Measurements from ENCODE around the gene BCKDHB. TPM values are rescaled to one million over a fixed set of nuclear protein-coding genes. Genes with fewer than 3 reads are reported as not detected.
"Not testable (repeated sequence)": the region's sequence is repeated elsewhere in the genome, so short reads cannot be mapped to it uniquely, and the experiment has no call there.

The BCKDHB gene
- total RNA-seq, 2 donors from 2014 or later, result 10.3 to 13.2 TPM

DNA sequence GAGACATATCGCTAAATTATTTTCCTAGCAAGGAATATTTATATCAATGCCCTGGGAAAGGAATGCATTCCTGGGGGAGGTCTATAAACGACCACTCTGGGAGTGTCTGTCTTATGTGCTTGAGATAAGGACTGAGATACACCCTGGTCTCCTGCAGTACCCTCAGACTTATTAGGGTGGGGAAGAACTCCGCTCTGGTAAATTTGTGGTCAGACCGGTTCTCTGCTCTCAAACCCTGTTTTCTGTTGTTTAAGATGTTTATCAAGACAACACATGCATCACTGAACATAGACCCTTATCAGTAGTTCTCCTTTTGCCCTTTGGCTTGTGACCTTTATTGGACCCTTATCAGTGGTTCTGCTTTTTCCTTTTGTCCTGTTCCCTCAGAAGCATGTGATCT lies 188.1 kb downstream of the BCKDHB start:
- not testable (repeated sequence) for H3K9me3 ChIP-seq (ENCODE audit: control insufficient read depth, low read length, poor library complexity, severe bottlenecking); H3K36me3 Mint-ChIP-seq (ENCODE audit: low read depth); DNase-seq; ATAC-seq; H3K4me1 Mint-ChIP-seq; H3K27ac Mint-ChIP-seq; H3K4me3 Mint-ChIP-seq; H3K27me3 Mint-ChIP-seq

DNA sequence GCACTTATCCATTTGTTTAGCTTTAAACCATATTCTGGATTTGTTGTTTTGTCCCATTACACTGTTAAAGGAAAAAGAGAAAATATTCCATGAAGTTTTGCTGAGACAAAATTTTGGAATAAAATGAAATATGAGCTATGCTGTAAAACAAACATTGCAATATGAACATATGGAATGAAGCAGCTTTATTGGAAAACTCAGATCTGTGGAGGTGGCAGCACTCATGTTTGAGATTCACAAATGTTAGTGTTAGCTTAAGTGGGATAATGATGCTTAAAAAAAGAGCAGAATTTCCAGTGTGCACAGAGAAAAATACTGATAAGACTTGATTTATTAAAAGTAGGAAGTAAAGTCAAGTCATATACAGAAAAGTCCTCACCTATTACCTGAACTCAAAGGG lies 196.2 kb downstream of the BCKDHB start:
- no peaks in the 10 kb centered on the region for H3K9me3 ChIP-seq (ENCODE audit: control insufficient read depth, low read length, poor library complexity, severe bottlenecking)
- H3K27me3 Mint-ChIP-seq, result no peaks in the 10 kb centered on the region
- no peaks in the 10 kb centered on the region for H3K4me1 Mint-ChIP-seq
- DNase-seq (no peak), ATAC-seq (no peak)
- H3K27ac Mint-ChIP-seq, result no peak overlapping the region
- H3K4me3 Mint-ChIP-seq, result no peak overlapping the region
- H3K36me3 Mint-ChIP-seq (ENCODE audit: low read depth), result no peaks in the 10 kb centered on the region

DNA sequence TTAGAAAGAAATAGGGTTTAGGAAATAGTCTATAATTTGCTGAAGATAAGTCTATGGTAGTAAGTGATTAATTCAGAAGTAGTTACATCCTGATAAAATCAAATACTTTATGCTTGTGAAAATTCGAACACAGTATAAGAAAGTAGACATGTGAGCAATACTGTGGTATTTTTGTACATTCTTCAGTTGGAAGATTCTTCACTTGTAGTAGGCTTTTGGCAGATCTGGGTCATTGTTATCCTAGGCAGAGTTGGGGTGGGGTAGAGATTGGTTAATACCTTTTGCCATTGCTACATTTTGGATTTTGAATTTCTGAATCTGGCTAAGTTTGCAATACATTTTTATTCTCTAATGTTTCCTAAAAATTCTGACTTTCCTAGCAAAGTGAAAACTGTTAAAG lies 197.5 kb downstream of the BCKDHB start:
- no peaks in the 10 kb centered on the region for H3K4me1 Mint-ChIP-seq
- no peaks in the 10 kb centered on the region for H3K27me3 Mint-ChIP-seq
- no peak for ATAC-seq
- DNase-seq, result no peak
- no peak overlapping the region for H3K27ac Mint-ChIP-seq
- H3K36me3 Mint-ChIP-seq (ENCODE audit: low read depth), result no peaks in the 10 kb centered on the region
- H3K9me3 ChIP-seq (ENCODE audit: control insufficient read depth, low read length, poor library complexity, severe bottlenecking), result no peaks in the 10 kb centered on the region
- no peak overlapping the region for H3K4me3 Mint-ChIP-seq

DNA sequence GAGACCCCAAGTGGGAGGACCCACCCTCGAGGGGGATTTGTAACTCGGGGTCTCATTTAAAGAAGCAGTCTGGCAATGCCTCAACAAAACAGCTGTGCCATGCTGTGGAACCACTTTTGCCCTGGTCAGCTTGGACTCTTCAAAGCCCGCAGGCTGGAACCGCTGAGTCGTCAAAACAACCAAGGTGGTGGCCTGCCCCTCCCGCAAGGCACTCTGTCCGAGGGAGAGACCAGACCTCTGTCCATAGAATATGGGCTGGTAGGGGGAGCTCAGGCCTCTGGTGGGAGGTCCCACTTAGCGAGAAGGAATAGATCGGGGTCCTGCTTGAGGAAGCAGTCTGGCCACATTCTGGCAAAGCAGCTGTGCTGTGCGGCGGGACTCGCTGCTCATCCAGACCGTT lies 208.1 kb downstream of the BCKDHB start:
- peaks cover 2% of the 10 kb centered on the region for H3K36me3 Mint-ChIP-seq (ENCODE audit: low read depth)
- no peaks in the 10 kb centered on the region for H3K4me1 Mint-ChIP-seq
- no peak overlapping the region for H3K27ac Mint-ChIP-seq
- H3K4me3 Mint-ChIP-seq, result no peak overlapping the region
- H3K9me3 ChIP-seq (ENCODE audit: control insufficient read depth, low read length, poor library complexity, severe bottlenecking), result no peaks in the 10 kb centered on the region
- DNase-seq (no peak), ATAC-seq (no peak)
- H3K27me3 Mint-ChIP-seq, result no peaks in the 10 kb centered on the region

DNA sequence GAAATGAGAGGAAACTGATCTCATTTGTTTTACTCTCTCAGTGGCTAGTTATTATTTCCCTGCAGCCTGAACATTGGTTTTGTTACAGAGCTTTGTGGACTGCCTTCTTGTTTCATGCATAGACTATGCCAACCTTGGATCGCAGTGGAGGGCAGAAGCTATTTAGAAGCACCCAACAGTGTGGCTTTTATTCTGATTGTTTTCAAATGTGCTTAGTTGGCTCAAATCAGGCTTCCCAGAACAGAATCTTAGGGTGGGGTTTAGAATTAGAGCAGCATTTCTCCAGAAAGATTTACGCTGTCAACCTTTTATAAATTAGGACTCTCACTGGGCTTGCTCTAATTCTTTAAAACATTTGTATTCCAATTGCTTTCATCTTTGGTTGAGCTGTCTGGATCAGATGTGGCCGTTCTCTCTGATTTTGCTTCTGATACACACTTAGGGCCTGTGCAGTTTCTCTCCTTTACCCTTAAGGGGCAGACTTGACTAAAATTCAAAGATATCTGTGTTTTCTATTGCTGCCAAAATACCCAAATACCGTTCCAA lies 210.3 kb downstream of the BCKDHB start:
- Mint-ChIP-seq H3K36me3 (ENCODE audit: low read depth) (no peaks in the 10 kb centered on the region), H3K4me3 (no peak overlapping the region), H3K4me1 (no peaks in the 10 kb centered on the region), H3K27me3 (no peaks in the 10 kb centered on the region), H3K27ac (no peak overlapping the region)
- no peak for DNase-seq
- ATAC-seq, result no peak
- no peaks in the 10 kb centered on the region for H3K9me3 ChIP-seq (ENCODE audit: control insufficient read depth, low read length, poor library complexity, severe bottlenecking)

DNA sequence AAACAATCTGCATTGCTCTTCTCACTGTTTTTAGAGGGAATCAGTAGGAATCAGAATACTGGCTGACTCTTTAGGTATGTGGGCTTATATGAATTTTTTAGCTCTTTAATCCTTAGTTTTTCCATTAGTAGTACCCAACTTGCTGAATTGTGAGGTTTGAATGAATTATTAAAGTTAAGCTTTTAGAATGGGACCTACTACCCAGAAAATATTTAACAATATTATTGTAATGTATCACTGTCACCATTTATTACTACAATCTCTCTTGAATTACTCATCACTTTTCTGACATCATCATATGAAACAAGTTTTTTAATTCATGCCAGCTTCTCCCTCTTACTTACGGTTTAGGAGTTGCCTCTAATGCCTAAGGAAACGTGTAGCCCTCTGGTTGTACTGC lies 212.7 kb downstream of the BCKDHB start:
- H3K9me3 ChIP-seq (ENCODE audit: control insufficient read depth, low read length, poor library complexity, severe bottlenecking), result no peaks in the 10 kb centered on the region
- no peak overlapping the region for H3K4me3 Mint-ChIP-seq
- DNase-seq (no peak), ATAC-seq (no peak)
- H3K27me3 Mint-ChIP-seq, result no peaks in the 10 kb centered on the region
- H3K27ac Mint-ChIP-seq, result no peak overlapping the region
- peaks cover 3% of the 10 kb centered on the region for H3K36me3 Mint-ChIP-seq (ENCODE audit: low read depth)
- H3K4me1 Mint-ChIP-seq, result no peaks in the 10 kb centered on the region

DNA sequence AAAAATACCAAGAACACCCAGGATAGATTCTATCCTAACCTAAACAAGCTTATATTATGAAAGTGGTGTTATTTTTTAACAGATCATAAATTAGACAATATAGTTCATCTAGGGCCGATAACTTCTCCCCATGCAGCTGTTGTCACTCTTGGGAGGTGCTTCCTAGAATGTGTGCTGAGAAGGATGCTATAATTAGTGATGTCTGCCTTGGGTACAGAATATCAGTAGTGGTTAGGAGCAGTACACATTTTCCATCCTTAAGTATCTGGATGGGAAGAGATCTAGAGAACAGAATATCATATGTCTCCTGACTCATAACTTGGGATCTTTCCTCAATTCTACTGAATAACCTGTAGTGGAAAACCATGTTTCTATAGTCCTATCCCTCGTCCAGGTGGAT lies 214.5 kb downstream of the BCKDHB start:
- DNase-seq, result no peak
- no peak overlapping the region for H3K27ac Mint-ChIP-seq
- H3K27me3 Mint-ChIP-seq, result no peaks in the 10 kb centered on the region
- H3K9me3 ChIP-seq (ENCODE audit: control insufficient read depth, low read length, poor library complexity, severe bottlenecking), result no peaks in the 10 kb centered on the region
- H3K36me3 Mint-ChIP-seq (ENCODE audit: low read depth), result peaks cover 3% of the 10 kb centered on the region
- no peak overlapping the region for H3K4me3 Mint-ChIP-seq
- H3K4me1 Mint-ChIP-seq, result no peaks in the 10 kb centered on the region
- ATAC-seq, result no peak

DNA sequence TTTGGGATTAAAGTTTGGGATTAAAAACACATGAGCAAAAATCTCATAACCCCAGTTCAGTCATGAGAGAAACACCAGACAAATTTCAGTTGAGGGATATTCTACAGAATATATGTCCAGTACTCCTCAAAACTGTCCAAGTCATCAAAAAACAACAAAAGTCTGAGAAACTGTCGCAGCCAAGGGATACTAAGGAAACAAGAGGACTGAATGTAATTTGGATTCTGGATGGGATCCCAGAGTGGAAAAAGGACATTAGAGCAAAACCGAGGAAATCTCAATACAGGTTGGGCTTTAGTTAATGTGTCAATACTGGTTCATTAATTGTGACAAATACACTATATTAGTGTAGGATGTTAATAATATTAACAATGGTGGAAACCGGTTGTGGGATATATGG lies 219.3 kb downstream of the BCKDHB start:
- Mint-ChIP-seq H3K4me1 (peaks cover 7% of the 10 kb centered on the region), H3K4me3 (no peak overlapping the region), H3K27ac (no peak overlapping the region), H3K36me3 (ENCODE audit: low read depth) (peaks cover 6% of the 10 kb centered on the region), H3K27me3 (no peaks in the 10 kb centered on the region)
- ATAC-seq (no peak), DNase-seq (no peak)
- no peaks in the 10 kb centered on the region for H3K9me3 ChIP-seq (ENCODE audit: control insufficient read depth, low read length, poor library complexity, severe bottlenecking)

DNA sequence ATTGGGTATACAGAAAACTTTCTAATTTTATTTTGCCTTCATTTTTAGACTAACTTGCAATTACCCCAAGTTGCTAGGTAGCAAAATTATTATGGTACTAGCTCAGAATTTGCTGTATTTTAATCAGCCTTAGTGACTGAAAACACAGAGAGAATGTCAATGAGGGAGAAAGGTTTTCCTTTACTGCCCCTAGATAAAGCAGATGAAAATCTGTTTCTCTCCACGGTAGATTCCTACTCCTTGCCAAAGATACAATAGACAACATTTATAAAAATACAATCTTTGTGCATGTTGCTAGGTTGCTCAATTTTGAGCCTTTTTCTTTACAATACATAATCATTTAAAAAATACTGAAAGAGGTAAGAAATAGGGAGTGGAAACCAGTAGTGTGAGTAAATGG lies 222.2 kb downstream of the BCKDHB start:
- peaks cover 7% of the 10 kb centered on the region for H3K4me1 Mint-ChIP-seq
- H3K36me3 Mint-ChIP-seq (ENCODE audit: low read depth), result peaks cover 3% of the 10 kb centered on the region
- no peaks in the 10 kb centered on the region for H3K27me3 Mint-ChIP-seq
- H3K27ac Mint-ChIP-seq, result no peak overlapping the region
- ATAC-seq, result no peak
- no peak overlapping the region for H3K4me3 Mint-ChIP-seq
- DNase-seq, result no peak
- no peaks in the 10 kb centered on the region for H3K9me3 ChIP-seq (ENCODE audit: control insufficient read depth, low read length, poor library complexity, severe bottlenecking)

DNA sequence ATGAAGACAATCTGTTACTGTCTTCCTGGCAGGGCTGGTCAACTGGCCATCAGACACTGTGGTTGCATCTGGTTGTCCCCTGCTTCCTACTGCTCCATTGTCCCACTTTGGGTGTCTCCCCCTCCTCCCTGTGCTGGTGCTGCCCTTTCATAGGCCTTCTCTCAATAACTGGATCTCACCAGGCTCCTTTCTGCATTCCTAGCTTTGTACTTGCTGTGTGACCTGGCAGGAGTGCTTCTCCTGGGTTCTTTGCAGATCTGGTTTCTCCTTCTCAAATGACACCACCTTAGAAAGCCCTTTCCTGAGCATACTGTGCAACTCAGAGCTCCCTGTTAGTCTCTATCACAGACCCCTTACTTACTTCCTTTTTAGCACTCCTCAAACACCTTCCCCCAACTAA lies 223.0 kb downstream of the BCKDHB start:
- ATAC-seq (no peak), DNase-seq (no peak)
- Mint-ChIP-seq H3K4me3 (no peak overlapping the region), H3K4me1 (peaks cover 7% of the 10 kb centered on the region), H3K27me3 (no peaks in the 10 kb centered on the region), H3K27ac (no peak overlapping the region), H3K36me3 (ENCODE audit: low read depth) (peaks cover 3% of the 10 kb centered on the region)
- no peaks in the 10 kb centered on the region for H3K9me3 ChIP-seq (ENCODE audit: control insufficient read depth, low read length, poor library complexity, severe bottlenecking)

DNA sequence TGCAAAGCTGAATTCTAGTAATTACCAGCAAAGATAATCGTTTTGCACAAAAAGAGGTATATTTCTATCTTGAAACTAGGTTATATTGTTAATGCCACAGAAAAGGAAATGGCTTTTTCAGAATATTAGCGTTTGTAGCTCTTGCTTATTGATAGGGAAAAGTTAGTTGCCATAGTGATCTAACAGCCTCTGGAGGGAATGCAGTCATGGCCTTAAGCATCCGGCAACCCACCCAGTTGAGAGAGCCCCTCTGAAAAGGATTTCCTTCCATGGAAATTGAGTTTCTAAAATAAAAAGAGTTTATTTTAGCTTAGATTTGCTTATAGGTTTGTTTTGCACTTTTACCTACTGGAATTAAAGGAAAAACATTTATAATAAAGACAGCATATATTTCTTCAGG lies 224.5 kb downstream of the BCKDHB start:
- H3K4me3 Mint-ChIP-seq, result no peak overlapping the region
- H3K9me3 ChIP-seq (ENCODE audit: control insufficient read depth, low read length, poor library complexity, severe bottlenecking), result no peaks in the 10 kb centered on the region
- no peak overlapping the region for H3K27ac Mint-ChIP-seq
- peaks cover 7% of the 10 kb centered on the region for H3K4me1 Mint-ChIP-seq
- ATAC-seq, result no peak
- peaks cover 3% of the 10 kb centered on the region for H3K36me3 Mint-ChIP-seq (ENCODE audit: low read depth)
- no peaks in the 10 kb centered on the region for H3K27me3 Mint-ChIP-seq
- no peak for DNase-seq

DNA sequence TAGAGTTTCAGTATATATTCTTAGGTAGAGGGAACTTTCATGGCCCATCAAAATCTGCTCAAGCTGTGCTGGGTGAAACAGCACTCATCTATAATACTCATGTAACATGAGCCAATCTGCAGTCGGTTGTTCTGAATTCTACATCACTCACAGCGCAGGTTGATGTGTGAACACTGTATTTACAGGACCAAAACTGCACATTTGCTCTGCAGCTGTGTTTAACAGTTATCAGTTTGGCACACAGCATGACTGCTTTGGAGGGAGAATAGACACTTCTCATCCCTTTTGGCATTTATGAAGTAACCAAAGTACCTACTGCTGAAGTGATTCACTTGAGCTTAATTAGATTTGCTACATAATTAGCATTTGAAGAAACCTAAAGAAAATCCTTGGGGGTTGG lies 225.1 kb downstream of the BCKDHB start:
- ATAC-seq (no peak), DNase-seq (no peak)
- no peak overlapping the region for H3K27ac Mint-ChIP-seq
- H3K4me3 Mint-ChIP-seq, result no peak overlapping the region
- peaks cover 7% of the 10 kb centered on the region for H3K4me1 Mint-ChIP-seq
- H3K9me3 ChIP-seq (ENCODE audit: control insufficient read depth, low read length, poor library complexity, severe bottlenecking), result no peaks in the 10 kb centered on the region
- H3K27me3 Mint-ChIP-seq, result no peaks in the 10 kb centered on the region
- H3K36me3 Mint-ChIP-seq (ENCODE audit: low read depth), result peaks cover 3% of the 10 kb centered on the region

DNA sequence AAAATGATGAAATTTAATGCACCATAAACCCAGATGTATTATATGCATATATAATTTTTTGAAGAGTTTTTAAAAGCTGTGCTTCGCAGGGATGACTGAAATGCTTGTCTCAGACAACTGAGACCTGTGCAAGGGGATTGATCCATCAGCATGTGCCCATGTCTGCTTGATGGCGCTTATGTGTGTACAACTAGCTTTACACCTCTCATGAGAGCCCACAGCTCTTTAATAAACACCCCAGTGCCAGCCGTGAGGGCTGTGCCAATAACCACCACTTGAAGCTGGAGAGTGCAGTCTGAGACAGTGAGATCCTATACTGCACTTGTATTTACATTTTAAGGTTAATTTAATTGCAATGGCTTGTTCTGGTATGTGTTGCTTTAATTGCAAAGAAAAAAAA lies 225.5 kb downstream of the BCKDHB start:
- no peaks in the 10 kb centered on the region for H3K27me3 Mint-ChIP-seq
- no peak overlapping the region for H3K4me3 Mint-ChIP-seq
- no peak for DNase-seq
- peaks cover 3% of the 10 kb centered on the region for H3K36me3 Mint-ChIP-seq (ENCODE audit: low read depth)
- H3K9me3 ChIP-seq (ENCODE audit: control insufficient read depth, low read length, poor library complexity, severe bottlenecking), result no peaks in the 10 kb centered on the region
- H3K27ac Mint-ChIP-seq, result no peak overlapping the region
- H3K4me1 Mint-ChIP-seq, result peaks cover 7% of the 10 kb centered on the region
- no peak for ATAC-seq

DNA sequence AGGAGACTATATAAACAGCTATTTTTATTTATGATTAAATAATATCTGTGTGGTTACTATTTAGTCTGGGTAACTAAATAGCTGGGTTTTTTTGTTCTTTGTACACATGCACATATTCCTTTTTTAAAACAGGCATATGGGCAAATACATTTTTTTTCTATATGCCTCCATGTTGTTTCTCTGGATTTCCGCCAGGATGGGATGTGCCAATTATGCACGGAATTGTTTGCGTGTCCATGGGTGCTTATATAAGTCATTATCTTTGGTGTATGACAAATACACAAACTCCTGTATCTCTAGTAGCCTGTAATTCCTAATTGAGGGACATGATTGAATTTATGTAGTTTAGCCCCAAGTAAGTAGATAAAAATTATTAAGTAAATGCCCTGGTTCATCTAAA lies 226.9 kb downstream of the BCKDHB start:
- no peaks in the 10 kb centered on the region for H3K9me3 ChIP-seq (ENCODE audit: control insufficient read depth, low read length, poor library complexity, severe bottlenecking)
- ATAC-seq (no peak), DNase-seq (no peak)
- Mint-ChIP-seq H3K4me1 (peaks cover 7% of the 10 kb centered on the region), H3K36me3 (ENCODE audit: low read depth) (peaks cover 3% of the 10 kb centered on the region), H3K4me3 (no peak overlapping the region), H3K27me3 (no peaks in the 10 kb centered on the region), H3K27ac (no peak overlapping the region)
